ENCODE measurements around the gene INPP5F.

- TF ChIP-seq CTCF (CRISPR knock-in tag; IDR thresholded peaks at IDR 0.05) (no peak), ZNF503 (CRISPR knock-in tag; IDR thresholded peaks at IDR 0.05) (no peak), ZGPAT (CRISPR knock-in tag; IDR thresholded peaks at IDR 0.05) (no peak), USF2 (IDR thresholded peaks at IDR 0.05; ENCODE audit: low read depth, low read length) (no peak), USF2 (CRISPR knock-in tag; IDR thresholded peaks at IDR 0.05; ENCODE audit: borderline replicate concordance) (no peak)
Measured at GRCh38 chr10:119872610-119872859, 146.7 kb downstream of the INPP5F start, which contains the start of gene MCMBP.
